HG03342 (cell line): ENCODE results near the gene PLXNA2.
A peak's percentile ranks its signal among the peaks of the same experiment; 100 is the strongest.

Source experiments
- ATAC-seq: cut with Tn5 transposase; IDR thresholded peaks from one replicate; pipeline ENCODE4 v1.9.1; 2021; ENCODE audit warnings: mild to moderate bottlenecking, moderate library complexity; ENCODE audit not compliant: unreplicated experiment

PLXNA2 gene

DNA sequence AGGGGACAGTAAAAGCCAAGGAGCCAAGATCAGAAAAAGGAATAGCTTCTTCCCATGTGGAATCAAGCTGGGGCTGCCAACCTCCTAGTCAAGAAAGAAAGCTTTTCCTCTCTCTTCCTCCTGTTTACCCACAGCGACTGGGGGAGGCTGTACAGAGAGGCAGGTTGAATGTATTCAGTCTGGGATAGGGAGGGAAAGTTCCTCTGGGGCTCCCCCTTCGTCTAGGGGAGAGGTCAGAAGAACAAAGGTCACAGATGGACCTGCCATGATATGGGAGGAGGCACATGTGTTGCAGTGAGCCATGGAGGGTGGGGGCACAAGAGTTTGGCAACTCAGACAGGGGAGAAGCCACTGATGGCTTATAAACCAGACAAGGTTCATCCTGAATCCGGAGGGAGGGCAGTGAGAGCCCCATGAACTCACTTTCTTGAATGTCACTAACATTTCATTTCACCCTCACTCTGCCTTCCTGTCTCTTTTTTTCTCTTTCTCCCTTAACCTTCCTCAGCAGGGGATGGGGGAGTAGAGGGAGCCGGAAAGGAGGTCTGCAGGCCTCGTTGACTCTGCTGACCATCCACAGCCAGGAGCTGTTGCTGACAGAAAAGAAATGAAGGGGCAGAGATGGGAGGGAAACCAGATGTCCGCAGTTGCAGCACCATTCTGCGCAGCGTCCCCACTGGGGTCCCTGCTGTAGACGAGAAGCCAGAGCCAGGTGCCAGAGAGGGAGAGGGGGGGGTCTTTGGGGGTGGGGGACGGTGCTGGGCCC is 61.1 kb downstream of the PLXNA2 start:
- no peak for ATAC-seq

DNA sequence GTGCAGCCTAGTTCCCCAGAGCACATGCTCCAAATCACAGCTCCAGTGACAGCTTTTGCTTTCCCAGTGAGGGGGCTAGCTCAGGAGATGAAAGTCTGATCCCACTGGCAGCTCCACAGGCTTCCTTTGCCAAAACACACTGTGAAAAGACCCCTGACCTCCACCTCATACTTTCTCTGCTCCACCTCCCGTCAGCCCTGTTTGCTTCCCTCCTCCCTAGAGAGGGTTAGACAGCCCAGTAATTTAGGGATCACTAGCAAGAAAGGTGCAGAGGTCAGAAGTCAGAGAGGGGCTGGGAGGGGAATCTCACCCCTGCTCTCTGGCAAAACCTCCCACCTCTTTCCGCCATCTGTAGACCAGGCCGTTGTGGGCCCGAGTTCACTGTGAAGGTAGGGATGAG is 62.8 kb downstream of the PLXNA2 start:
- no peak for ATAC-seq

- no peak for ATAC-seq
Measured at GRCh38 chr1:208180421-208180820, 63.8 kb downstream of the PLXNA2 start.

- no peak for ATAC-seq
Measured at GRCh38 chr1:208179961-208180409, 64.2 kb downstream of the PLXNA2 start.

- ATAC-seq: no peak
Measured at GRCh38 chr1:208179263-208179816, 64.8 kb downstream of the PLXNA2 start.

DNA sequence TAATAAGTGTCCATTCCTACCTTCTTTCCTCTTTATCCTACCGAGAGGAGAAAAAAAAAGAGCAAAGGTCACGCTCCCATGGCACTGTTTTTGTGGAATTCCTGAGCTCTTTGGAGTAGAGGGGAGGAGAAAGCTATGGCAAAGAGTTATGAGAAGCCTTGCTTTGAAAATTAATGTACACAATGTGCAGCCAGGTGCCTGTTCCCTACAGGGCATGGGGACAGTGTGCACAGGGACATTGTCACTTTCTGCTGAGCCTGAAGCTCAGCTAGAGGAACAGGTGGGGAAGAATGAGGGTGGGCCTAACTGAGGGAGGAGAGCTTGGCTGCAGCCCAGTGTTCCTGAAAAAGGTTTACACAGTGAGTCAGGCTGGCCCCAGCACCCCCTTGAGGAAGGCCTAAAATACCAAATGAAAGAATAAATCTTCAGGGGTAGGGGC is 66.1 kb downstream of the PLXNA2 start:
- no peak for ATAC-seq

GRCh38 chr1:208177656-208178055 is 66.5 kb downstream of the PLXNA2 start:
- peak; percentile 69 for ATAC-seq

DNA sequence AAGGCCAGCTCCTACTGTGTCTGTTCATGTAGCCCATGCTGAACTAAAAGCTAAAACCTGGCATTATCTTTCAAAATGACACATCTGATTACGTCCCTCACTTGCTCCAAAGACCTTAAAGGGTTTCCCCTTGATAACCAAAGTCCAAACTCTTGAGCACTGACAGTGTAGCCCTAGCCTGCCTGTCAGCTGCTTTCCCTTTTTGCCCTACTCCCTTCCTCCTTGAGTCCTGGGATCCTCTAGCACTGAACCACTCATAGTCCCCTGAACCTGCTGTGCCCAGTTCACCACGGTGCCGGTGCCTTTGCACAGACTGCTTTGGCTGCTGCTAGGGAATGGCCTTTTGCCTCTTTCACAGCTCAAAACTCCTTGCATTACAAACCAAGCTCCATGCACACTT is 67.5 kb downstream of the PLXNA2 start:
- no peak for ATAC-seq

- no peak for ATAC-seq
Measured at GRCh38 chr1:208175508-208175895, 68.7 kb downstream of the PLXNA2 start.

- no peak for ATAC-seq
Measured at GRCh38 chr1:208174731-208175507, 69.3 kb downstream of the PLXNA2 start.

DNA sequence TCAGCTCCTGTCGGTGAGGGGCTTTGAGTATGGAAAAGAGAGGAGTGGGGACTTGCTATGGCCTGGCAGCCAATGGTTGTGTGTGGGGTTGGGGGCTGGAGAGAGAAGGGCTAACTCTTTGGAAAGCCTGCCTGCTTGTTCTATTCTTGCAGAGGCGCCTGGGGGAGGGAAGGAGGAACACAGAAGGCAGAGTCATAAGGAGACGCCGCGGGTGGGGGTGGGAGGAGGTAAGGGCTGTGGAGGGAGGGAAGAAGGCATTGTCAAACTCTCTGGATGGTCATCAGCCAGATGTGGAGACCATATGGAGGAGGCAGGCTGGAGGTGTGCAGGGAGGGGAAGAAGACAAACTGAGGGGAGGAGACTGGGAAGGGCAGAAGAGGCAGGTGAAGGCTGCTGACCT is 70.0 kb downstream of the PLXNA2 start:
- no peak for ATAC-seq

DNA sequence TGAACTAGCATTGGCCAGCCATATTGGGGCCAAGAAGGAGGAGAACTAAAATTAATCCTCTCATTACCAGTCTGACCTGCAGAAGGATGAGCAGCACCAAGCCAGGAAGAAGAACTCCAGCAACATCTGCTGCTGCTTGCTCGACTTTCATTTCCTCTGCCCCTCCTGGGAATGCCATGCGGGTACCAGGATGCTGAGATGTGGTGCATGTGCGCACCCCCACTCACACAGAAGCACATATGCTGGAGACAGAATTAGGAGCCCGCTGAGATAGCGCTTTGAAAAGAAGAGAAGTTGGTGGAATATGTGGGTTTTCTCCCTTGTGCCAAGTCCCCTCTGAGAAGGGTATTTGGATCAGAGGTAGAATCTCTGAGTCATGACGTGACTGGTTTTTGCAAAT is 70.4 kb downstream of the PLXNA2 start:
- ATAC-seq: no peak

- no peak for ATAC-seq
Measured at GRCh38 chr1:208172423-208173145, 71.6 kb downstream of the PLXNA2 start.

DNA sequence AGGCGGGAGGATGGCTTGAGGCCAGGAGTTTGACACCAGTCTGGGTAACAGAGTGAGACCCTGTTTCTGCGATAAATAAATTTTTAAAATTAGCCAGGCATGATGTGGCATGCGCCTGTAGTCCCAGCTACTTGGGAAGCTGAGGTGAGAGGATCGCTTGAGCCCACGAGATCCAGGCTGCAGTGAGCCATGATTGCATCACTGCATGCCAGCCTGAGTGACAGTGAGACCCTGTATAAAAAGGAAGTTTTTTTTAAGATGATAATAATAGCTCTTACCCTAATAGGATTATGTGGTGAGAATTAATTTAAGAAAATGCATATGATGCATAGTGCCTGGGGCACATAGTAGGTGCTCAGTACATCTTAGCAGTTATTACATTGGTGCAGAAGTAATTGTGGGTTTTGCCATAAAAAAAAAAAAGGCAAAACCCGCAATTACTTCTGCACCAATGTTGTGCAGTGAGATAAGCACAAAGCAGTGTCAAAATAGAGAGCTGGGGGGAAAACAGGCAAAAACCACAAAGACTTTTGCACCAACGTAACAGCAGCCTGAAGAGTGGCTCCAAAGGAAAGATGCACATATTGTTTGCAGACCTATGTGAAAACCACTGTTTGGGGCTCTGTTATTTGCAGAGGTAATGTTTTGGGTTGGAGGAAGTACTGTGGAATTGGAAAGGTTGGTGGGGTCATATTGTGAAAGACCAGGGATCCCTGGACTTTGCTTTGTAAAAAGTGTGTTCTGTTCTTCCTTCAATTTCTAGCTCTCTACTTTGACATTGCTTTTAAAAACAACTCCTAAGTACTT is 72.4 kb downstream of the PLXNA2 start:
- ATAC-seq: no peak

DNA sequence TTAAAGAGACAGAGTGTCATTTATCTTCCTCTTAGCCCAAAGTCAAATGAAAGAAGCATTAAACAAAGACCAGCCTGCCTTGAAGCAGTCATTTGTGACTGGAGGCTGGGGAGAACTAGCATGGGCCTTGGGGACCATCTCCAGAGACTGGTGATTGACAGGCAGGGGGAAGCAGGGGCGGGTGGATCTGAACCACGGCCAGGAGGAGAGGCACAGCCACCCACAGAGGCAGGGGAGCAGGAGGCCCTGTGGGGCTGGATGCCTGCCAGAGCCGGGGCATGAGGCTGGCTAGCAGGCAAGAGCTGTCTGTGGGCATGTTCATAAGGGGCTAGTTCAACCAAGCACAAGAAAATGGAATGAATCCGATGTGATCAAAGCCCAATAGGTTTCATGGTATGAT is 73.9 kb downstream of the PLXNA2 start:
- no peak for ATAC-seq

GRCh38 chr1:208169081-208169879 is 74.9 kb downstream of the PLXNA2 start:
- no peak for ATAC-seq

DNA sequence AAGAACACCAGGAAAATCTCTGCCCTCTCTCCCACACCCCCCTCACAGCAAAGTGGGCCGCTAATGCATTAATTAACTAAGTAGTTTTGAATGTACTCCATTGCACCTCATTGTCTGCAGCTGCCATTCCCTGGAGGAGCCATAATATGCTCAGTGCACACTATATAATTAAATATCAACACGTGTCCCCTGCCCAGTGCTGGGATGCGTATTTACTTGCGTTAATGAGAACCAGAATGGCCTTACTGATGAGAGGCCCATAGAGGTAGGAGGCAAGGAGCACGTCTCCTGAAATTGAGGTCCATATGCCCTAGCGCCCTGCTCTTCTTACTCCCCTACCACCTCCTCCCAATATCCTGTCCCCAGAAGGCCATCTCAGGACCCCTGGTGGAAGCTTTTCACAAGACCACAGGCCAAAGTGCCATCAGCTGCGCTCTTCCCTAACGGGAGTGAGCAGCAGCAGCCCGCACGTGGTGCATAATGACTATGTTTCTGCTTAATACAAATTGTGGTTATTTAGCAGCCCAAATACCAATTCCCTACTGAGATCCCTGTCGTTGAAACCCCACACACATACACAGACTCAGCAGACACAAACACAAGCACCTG is 76.8 kb downstream of the PLXNA2 start:
- no peak for ATAC-seq

GRCh38 chr1:208166340-208167138 is 77.6 kb downstream of the PLXNA2 start:
- ATAC-seq: no peak
